ENCODE results near the gene GNB1.
"Not testable (repeated sequence)": the region's sequence is repeated elsewhere in the genome, so short reads cannot be mapped to it uniquely, and the experiment has no call there.

GRCh38 chr1:1737675-1738590 lies 153.0 kb downstream of the GNB1 start:
- not testable (repeated sequence) for TF ChIP-seq CTCF, POLR2AphosphoS5, EP300 (IDR thresholded peaks at IDR 0.05)

All from upper lobe of left lung (tissue), 4 donors.